Cardiac septum (tissue), 1 donor: ENCODE measurements around the gene ANKRD28. TPM values are rescaled to one million over a fixed set of nuclear protein-coding genes. Genes with fewer than 3 reads are reported as not detected.
"Not testable (repeated sequence)": the region's sequence is repeated elsewhere in the genome, so short reads cannot be mapped to it uniquely, and the experiment has no call there.

ENCODE experiments used
- DNase-seq: peaks from one replicate; pipeline ENCODE4 v3.0.0-alpha.2; 2020; ENCODE audit warnings: low spot score
- intact Hi-C: fragments of 100-400 bp; cut with DNase I; formaldehyde crosslinking; loops from one replicate; pipeline ENCODE4 v1.14.0; 2022
- microRNA-seq: library from miRNA; unstranded; fragments of <30 nt; microRNA quantifications from one replicate; pipeline ENCODE4 v1.2.0, GENCODE V29; 2020
- total RNA-seq: library from RNA; stranded (reverse); fragmentation: NEBNext Ultra II Directional; extraction: Animal tissue kit (Norgen Biotek cat#: 25700); gene quantifications from one replicate; pipeline ENCODE4 v1.2.1, GENCODE V29; 2021
- donor health status: DM: no; HTN: no; CAD: no.

ANKRD28 gene
- total RNA-seq, 1 donor from 2014 or later = 23.5 TPM

DNA sequence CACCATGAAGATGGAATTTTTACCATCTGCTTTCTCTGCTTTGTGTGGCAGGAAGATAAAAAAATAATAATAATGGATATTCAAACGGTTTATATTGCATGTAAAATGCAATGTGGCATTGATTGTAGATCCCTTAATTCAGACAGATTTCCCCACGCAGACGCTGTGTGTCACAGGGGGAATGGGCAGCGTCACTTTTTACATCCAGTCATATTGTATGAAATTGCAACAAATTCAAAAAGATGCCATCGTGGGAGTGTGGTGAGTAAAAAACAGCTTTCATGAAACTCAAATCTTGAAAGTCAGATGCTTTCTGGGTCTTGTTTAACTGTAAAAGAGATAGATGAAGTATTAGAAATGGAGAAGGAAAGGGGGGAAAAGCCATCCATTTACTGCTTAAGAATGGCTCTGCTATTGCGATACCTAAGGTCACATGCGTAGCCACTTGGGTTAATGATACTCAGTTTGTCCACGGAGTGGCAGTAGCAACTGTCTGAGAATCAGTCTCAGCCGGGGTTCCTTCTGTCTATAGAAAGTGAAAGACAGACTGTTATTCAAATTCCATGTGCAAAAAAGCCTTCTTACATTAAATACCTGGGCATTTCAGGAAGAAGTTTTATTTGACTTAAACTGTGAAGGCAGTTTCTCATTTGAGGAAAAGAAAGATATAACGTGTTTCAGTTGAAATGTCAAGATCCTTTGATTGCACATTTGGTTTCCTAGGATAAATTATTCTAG, 167.8 kb downstream of the ANKRD28 start:
- intact Hi-C loops = loop anchor here (2.0 to 10.0 kb wide), 3 partner anchors 183 to 615 kb away; partner anchors contain the start of gene GALNT15
- DNase-seq = no peak

DNA sequence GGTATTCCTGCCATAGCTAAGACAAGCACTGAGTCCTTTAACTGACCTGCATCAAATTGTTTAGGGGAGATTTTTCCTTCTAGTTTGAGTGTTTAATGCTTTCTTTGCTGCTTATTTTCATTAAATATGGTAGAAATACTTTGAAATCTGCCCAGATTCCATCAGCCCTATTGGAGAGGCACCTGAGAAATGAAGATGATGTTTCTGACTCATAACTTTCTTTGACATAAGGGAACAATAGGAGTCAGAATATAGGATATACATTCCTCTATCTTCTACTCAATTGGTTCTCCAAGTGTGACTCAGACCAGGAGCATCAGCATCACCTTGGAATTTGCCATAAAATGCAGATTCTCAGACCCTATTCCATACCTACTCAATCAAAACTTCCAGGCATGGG, 168.8 kb downstream of the ANKRD28 start:
- intact Hi-C loops = no loop called here

DNA sequence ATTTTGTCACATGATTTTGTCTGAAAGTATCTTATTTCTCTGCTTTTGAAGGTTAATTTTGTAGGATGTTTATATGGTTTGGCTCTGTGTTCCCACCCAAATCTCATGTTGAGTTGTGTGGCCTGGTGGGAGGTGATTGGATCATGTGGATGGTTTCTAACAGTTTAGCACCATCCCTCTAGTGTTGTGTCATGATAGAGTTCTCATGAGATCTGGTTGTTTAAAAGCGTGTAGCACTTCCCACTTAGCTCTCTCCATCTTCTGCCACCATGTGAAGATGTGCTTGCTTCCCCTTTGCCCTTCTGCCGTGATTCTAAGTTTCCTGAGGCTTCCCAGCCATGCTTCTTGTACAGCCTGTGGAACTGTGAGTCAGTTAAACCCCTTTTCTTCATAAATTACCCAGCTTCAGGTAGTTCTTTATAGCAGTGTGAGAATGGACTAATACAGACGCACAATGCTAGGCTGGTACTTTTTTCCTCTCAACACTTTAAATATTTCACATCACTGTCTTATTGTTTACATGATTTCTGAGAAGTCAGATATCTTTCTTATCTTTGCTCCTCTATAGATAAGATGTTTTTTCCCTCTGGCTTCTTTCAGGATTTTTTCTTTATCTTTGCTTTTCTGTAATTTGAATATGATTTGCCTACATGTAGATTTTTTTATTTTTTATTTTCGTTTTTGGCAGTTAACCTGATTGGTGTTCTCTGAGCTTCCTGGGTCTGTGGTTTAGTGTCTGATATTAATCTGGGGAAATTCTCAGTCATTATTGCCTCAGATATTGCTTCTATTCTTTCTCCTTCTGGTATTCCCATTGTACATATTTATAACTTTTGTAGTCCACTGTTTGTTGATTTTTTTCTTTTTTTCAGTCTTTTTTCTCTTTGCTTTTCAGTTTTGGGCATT, 174.0 kb downstream of the ANKRD28 start:
- intact Hi-C loops = no loop called here
- DNase-seq = no peak

More for the DNA sequence above, 168.8 kb downstream of the ANKRD28 start:
- DNase-seq = no peak

DNA sequence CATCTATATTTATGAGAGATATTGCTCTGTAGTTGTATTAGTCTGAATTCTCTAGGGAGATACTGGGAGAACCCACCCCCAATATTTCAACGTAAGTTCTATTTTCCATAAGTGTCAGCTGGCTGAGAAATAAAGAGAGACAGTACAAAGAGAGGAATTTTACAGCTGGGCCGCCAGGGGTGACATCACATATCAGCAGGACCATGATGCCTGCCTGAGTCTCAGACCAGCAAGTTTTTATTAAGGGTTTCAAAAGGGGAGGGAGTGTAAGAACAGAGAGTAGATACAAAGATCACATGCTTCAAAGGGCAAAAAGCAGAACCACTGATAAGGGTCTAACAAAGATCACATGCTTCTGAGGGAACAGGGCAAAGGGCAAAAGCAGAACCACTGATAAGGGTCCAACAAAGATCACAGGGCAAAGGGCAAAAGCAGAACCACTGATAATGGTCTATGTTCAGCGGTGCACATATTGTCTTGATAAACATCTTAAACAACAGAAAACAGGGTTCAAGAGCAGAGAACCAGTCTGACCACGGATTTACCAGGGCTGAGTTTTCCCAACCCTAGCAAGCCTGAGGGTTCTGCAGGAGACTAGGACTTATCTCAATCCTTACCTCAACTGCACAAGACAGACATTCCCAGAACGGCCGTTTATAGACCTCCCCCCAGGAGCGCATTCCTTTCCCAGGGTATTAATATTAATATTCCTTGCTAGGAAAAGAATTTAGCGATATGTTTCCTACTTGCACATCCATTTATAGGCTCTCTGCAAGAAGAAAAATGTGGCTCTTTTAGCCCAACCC, 177.9 kb downstream of the ANKRD28 start:
- intact Hi-C loops, DNase-seq: not testable (repeated sequence)

Small RNA genes lying within 50 kb of the gene (microRNA-seq; reads per million reads assigned to microRNA genes)
- gene MIR3134 = not detected

Other genes with a start within 250 kb of the ANKRD28 start
- 12.6 TPM for gene HACL1, start 196.4 kb downstream of the ANKRD28 start, total RNA-seq
- gene BTD, start 196.2 kb downstream of the ANKRD28 start, total RNA-seq = 7.7 TPM